Pulmonary artery endothelial cell (primary cell): Measurements from ENCODE around the gene ERAS. TPM values are rescaled to one million over a fixed set of nuclear protein-coding genes. Genes with fewer than 3 reads are reported as not detected.

Experiments
- DNase-seq: peaks from one replicate; pipeline ENCODE4 v3.0.0-alpha.2; 2011; ENCODE audit warnings: low read depth, low spot score
- total RNA-seq: library from RNA; depleted of rRNA; stranded (reverse); fragments of >200 nt; gene quantifications from 2 replicates; pipeline ENCODE4 v1.2.3, GENCODE V29; 2014

Gene ERAS
- not detected in 2 replicates for total RNA-seq

GRCh38 chrX:48826135-48826875 is at the start of gene ERAS:
ERAS (plus strand) TSS chrX:48826513; CDS start chrX:48829124, 2,611 bp downstream.
- DNase-seq = no peak

GRCh38 chrX:48776818-48777439 is 49.4 kb upstream of the ERAS start:
- DNase-seq = no peak

GRCh38 chrX:48779399-48779798 is 46.9 kb upstream of the ERAS start:
- DNase-seq = no peak

GRCh38 chrX:48781705-48782104 is 44.6 kb upstream of the ERAS start:
- no peak for DNase-seq

- no peak for DNase-seq
Measured at GRCh38 chrX:48782216-48782615, 44.1 kb upstream of the ERAS start.

- no peak for DNase-seq
Measured at GRCh38 chrX:48782795-48783194, 43.5 kb upstream of the ERAS start.

GRCh38 chrX:48784726-48785125 is 41.6 kb upstream of the ERAS start:
- DNase-seq = no peak

- DNase-seq = no peak
Measured at GRCh38 chrX:48785186-48785539, 41.1 kb upstream of the ERAS start.

GRCh38 chrX:48785540-48786214 is 40.6 kb upstream of the ERAS start:
- DNase-seq = no peak

GRCh38 chrX:48786341-48786800 is 39.9 kb upstream of the ERAS start, which contains the start of gene GATA1:
GATA1 (plus strand) TSS chrX:48786590; CDS start chrX:48791110, 4,520 bp downstream.
- DNase-seq = no peak

GRCh38 chrX:48786825-48787504 is 39.3 kb upstream of the ERAS start:
- no peak for DNase-seq

- DNase-seq = no peak
Measured at GRCh38 chrX:48787505-48788443, 38.5 kb upstream of the ERAS start.

GRCh38 chrX:48789366-48790220 is 36.7 kb upstream of the ERAS start:
- DNase-seq = no peak

GRCh38 chrX:48790477-48790876 is 35.8 kb upstream of the ERAS start:
- no peak for DNase-seq

GRCh38 chrX:48791063-48791820 is 35.1 kb upstream of the ERAS start:
- DNase-seq = no peak

- no peak for DNase-seq
Measured at GRCh38 chrX:48792219-48792618, 34.1 kb upstream of the ERAS start.

- DNase-seq = no peak
Measured at GRCh38 chrX:48793935-48794334, 32.4 kb upstream of the ERAS start.

- DNase-seq = no peak
Measured at GRCh38 chrX:48794340-48794910, 31.9 kb upstream of the ERAS start.
